NCI-H69 (cell line): ENCODE results near the gene DRAXIN.

Experiments used
- DNase-seq: peaks from one replicate; lab custom pipeline; 2025; lab: John Stamatoyannopoulos, UW

Gene DRAXIN

GRCh38 chr1:11708554-11709350 lies 17.2 kb downstream of the DRAXIN start:
- DNase-seq: no peak

DNA sequence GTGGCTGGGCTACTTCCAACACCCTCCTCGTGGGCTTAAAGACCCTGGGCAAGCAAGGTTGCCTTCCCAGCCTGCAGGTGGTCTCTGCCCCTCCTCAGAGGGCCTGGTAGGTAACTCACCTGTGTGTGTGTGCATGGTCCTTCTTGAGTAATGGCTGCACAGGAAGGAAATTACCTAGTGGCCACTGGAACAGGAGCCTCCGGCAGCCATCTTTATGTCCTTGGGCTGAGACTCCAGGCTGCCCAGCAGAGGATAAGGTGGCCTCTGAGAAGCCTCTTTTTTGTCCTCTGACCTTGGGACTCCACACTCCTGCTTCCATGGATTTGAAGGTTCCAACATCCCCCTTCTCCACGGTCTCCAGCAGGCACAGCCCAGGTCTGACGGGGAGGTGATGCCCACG lies 20.0 kb downstream of the DRAXIN start:
- DNase-seq: no peak

- no peak for DNase-seq
Measured at GRCh38 chr1:11712285-11712684, 20.8 kb downstream of the DRAXIN start.

DNA sequence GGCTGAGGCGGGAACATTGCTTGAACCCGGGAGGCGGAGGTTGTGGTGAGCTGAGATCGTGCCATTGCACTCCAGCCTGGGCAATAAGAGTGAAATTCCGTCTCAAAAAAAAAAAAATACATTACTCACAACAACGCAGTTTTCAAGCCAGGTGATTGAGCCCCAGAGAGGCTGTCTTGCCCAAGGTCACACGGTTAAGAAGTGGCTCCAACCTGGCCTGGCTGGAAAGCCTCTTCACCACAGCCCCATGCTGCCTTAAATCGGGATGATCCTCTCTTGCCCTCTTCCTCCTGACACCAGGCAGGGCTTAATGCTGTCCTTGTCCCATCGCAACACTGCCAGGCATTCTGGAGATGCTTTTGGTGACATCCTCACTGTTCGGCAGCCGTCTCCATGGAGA lies 21.6 kb downstream of the DRAXIN start:
- DNase-seq: no peak

DNA sequence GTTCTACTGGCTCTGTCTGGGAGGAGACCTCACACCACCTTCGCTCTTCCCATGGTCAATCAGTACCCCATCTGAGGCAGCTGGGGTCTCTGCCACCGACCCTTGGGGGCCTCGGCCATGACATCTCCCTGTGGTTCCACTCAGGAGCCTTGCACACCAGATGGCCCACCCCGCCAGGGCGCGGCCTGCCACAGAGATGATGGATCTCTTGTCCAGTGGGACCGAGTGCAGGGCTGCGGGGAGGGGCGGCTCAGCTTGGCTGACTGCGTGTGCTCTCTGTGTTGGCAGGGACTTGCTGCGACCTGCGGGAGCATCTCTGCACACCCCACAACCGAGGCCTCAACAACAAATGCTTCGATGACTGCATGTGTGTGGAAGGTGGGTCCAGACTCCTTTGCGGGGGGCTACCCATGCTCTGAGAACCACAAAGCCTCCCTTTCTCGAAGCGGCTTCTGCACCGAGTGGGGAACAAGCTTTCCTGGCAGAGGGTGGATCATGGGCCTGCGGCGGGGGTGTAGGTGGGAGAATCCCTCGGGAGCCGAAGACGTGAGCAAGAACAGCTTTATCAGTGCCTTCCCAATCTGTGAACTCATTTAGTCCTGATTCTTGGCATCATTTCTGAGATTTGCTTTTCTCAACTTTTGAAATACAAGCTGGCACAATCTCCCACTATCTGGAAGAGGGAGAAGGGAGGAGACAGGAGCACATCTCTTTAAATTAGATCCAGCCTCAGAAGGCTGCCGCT lies 23.5 kb downstream of the DRAXIN start:
- no peak for DNase-seq

DNA sequence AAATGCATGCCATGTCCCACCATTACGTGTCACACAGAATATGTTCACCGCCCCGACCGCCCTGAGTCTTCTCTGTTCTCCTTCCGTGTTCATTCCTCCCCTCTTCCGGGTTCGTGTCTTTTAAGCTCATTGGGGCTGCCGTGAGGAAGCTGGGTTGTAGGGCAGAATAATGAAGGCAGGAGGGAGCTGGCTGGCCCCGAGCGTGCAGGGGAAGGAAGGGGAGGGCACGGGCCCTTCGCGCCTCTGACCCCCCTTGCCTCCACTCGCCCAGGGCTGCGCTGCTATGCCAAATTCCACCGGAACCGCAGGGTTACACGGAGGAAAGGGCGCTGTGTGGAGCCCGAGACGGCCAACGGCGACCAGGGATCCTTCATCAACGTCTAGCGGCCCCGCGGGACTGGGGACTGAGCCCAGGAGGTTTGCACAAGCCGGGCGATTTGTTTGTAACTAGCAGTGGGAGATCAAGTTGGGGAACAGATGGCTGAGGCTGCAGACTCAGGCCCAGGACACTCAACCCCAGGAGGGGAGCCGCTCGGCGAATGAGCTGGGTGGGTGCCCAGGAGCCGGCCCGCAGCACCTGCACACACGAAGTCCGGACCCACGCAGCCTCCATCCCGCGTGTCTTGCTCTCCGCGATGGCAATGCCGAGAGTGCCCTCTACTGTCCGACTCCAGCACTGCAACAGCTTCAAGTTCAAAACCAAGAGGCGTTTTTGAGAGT lies 28.0 kb downstream of the DRAXIN start:
- DNase-seq: peak; percentile 78

DNA sequence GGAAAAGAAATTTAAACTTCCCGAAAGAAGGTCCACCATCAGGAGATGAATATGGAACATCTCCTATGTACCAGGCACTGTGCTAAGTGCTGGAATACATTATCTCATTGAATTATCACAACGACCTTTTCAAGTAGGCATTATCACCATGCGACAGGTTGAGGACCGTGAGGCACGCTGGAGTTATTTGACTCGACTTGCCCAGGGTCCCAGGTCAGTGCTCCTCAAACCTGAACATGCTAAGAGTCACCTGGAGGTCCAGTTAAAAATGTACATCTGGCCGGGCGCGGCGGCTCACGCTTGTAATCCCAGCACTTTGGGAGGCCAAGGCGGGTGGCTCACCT lies 28.5 kb downstream of the DRAXIN start:
- DNase-seq: no peak

- no peak for DNase-seq
Measured at GRCh38 chr1:11720525-11720924, 29.0 kb downstream of the DRAXIN start.

GRCh38 chr1:11721311-11721710 lies 29.8 kb downstream of the DRAXIN start:
- no peak for DNase-seq

DNA sequence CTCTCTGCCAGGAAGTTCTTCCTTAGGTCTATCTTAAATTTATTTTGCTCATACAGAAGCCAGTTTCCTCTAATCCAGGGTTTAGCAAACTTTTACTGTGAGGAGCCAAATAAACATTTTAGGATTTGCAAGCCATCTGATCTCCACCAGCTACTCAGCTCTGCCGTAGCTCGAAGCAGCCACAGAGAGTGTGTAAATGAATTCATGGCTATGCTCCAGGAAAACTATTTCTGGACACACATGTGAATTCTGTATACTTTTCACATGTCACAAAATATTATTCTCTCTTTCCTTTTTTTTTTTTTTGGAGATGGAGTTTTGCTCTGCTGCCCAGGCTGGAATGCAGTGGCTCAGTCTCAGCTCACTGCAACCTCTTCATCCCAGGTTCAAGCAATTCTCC lies 31.0 kb downstream of the DRAXIN start:
- no peak for DNase-seq

DNA sequence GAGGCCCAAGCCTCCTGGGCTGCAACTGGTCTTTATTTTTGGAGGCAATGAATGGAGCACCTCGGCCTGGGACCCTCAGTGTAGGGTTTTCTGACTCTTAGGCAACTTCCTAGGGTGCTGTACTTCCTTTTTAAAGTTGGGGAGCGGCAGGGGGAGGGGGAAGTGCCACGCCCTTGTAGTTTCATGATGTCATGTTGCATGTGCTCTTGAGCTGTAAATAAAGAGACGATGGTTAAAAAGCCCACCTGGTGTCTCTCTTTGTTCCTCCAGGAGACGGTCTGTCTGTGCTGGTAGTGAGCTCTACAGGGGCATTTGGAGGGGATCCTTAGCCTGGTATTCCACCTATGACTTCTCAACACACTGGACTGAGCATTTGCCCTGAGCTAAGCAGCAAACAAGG lies 34.1 kb downstream of the DRAXIN start:
- DNase-seq: peak; percentile 72

- DNase-seq: no peak
Measured at GRCh38 chr1:11727119-11727518, 35.6 kb downstream of the DRAXIN start.

GRCh38 chr1:11728126-11728806 lies 36.8 kb downstream of the DRAXIN start:
- peak; percentile 63 for DNase-seq

- no peak for DNase-seq
Measured at GRCh38 chr1:11729155-11729497, 37.6 kb downstream of the DRAXIN start.

GRCh38 chr1:11729498-11730428 lies 38.3 kb downstream of the DRAXIN start:
- peak; percentile 49 for DNase-seq

GRCh38 chr1:11730429-11730891 lies 39.0 kb downstream of the DRAXIN start:
- DNase-seq: no peak

DNA sequence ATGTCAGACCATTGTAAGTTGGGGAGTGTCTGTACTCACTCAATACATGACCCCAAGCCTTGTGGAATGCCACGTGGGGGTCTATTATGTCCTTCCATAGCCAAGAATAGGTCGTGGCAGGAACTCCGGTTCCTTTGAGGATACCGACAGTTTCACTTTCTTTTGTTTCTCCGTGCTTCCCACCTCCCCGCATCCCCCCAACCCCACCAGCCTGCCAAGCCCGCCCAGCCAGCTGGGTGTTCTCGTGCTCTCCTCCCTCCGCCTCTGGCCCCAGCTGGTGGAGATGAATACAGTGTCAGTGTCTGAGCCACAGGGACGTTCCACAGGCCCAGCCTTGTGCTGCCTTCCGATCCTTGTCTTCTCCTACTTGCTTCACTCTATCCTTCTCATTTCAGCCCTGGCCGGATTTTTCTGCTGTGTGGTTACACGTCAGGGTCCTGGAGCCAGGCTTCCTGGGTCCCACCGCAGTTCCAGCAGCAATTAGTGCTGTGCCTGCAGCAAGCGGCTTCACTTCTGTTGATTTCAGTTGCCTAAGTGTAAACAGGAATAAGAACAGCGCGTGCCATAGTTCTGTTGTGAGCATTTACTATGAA lies 40.3 kb downstream of the DRAXIN start:
- no peak for DNase-seq

DNA sequence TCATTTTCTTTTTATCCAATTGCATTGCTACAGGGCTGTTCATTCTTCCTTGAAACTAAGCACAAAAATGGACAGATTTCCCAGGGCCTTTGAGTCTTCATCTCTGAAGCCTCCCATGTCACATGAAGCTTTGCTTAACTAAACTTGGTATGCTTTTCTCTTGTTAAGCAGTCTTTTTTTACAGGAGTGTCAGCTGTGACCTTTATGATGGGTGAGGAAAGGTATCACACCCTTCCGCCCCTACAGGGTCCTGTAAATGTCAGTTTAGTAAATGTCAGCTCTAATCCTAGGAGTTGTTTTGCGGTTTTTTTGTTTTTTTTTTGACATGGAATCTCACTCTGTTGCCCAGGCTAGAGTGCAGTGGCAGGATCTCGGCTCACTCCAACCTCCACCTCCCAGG lies 41.8 kb downstream of the DRAXIN start:
- DNase-seq: no peak

DNA sequence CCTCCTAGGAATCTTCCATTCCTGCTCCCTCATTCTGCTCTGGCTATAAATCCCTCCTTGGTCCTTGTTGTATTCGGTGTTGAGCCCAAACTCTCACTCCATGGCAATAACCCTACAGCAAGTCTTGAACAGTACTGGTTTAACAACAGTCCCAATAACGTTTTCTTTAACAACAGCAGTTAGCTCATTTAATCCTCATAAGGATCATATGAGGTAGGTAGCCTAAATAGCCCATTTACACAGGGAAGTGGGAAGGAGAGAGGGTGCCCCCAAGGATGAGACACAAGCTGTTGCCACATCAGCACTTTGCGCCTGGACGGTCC lies 44.0 kb downstream of the DRAXIN start:
- DNase-seq: no peak

DNA sequence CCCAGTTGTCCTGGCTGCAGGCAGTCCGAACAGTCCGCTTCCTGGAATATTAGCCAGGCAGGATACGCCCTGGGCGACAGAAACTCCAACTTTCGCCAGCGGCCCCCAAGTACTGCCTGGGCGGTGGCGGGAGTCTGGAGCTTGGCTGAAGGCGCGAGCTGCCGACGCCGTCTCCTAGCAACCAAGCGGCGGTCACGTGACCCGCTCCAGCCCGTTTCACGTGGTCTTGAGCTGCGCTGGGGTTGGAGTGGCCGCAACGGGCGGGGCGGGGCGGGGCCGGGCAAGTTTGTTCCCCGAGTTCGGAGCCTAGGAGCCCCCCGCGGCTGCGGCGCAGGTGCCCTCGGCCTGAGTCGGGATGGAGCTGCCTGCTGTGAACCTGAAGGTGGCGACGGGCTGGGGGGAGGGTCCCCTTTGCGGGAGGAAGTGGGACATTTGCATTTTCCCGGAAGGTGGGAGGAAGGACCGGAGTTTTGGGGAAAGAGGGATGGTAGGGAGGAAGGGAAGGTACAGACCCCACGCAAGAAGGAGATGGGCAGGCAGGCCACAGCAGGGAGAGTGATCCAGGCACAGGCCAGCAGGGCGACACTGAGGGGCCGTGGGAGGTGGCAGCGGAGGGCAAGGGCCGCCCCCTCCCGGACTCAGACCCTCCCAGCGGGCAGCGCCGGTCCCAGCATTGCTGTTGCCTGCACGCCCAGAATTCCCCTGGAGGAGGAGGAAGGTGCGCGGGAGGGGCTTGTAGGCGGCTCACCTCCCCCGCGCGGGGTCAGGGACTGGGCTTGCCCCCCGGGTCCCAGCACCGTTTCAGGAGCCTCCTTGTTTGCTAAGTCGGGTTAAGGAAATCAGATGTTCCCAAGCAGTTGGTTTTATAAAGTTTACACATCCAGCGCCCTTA lies 44.6 kb downstream of the DRAXIN start, which contains the start of gene AGTRAP:
AGTRAP (plus strand) TSS at position 283 of the 892 bp plus-strand sequence; CDS start at position 356, 73 bp downstream.
- peak; percentile 94 for DNase-seq
